Measurements from ENCODE around the gene RPL13. TPM values are rescaled to one million over a fixed set of nuclear protein-coding genes. Genes with fewer than 3 reads are reported as not detected.

The RPL13 gene
- total and polyA plus RNA-seq, 2 of the 4 experiments (the other 2 are of a cell fraction), result 2,098 to 3,527 TPM

- Histone ChIP-seq H3K56ac (ENCODE audit: extremely low read depth, insufficient read depth, low read length) (no peak overlapping the region), H4K5ac (ENCODE audit: low read depth, low read length) (no peak overlapping the region), H3K9me1 (ENCODE audit: insufficient read depth, low read length) (no peaks in the 10 kb centered on the region), H3K79me1 (ENCODE audit: low read depth in 1 of 2, low read length in 2 of 2) (peaks cover 3 to 22% of the 10 kb centered on the region in 2 experiments; a peak in 1 of 4 replicates), H3K4me1 (ENCODE audit: control insufficient read depth, insufficient read depth, low read length) (0 out of 2 replicates have a peak, but pooled peaks cover 1% of the 10 kb centered on the region), H3K27ac (ENCODE audit: insufficient read depth, low read length) (no peak overlapping the region), H3K36me3 (ENCODE audit: control insufficient read depth, insufficient read depth, low read length) (peaks cover 38% of the 10 kb centered on the region), H4K91ac (ENCODE audit: insufficient read depth, low read depth, low read length) (no peak overlapping the region), H2BK5ac (ENCODE audit: low read depth, low read length, poor library complexity, severe bottlenecking) (no peak overlapping the region), H3K9ac (ENCODE audit: low read depth, low read length) (no peak overlapping the region), H2AK9ac (replicated peaks; ENCODE audit: low read depth, low read length, poor library complexity) (no peak overlapping the region), H3K4me2 (ENCODE audit: low read depth, low read length) (no peak overlapping the region), H2BK15ac (ENCODE audit: low read depth, low read length) (no peak overlapping the region), H3K18ac (ENCODE audit: low read depth, low read length) (no peak overlapping the region), H3K27me3 (ENCODE audit: control insufficient read depth, insufficient read depth, low read length) (no peaks in the 10 kb centered on the region), H3K4me3 (ENCODE audit: insufficient read depth, low read depth, low read length) (no peak overlapping the region), H3K9me3 (ENCODE audit: control insufficient read depth, insufficient read depth, low read length) (no peaks in the 10 kb centered on the region), H4K8ac (ENCODE audit: low read depth in 2 of 2, low read length in 2 of 2) (no peak overlapping the region), H4K20me1 (ENCODE audit: insufficient read depth, low read length) (peaks cover 6% of the 10 kb centered on the region), H2AK5ac (ENCODE audit: low read depth, low read length) (no peak overlapping the region), H3K23ac (ENCODE audit: low read depth, low read length) (no peak overlapping the region), H2BK120ac (ENCODE audit: low read depth, low read length) (no peak overlapping the region), H3K4ac (ENCODE audit: low read depth, low read length) (no peak overlapping the region), H2AFZ (replicated peaks; ENCODE audit: low read length, poor library complexity) (no peak overlapping the region), H3K14ac (replicated peaks; ENCODE audit: low read depth, low read length) (no peak overlapping the region), H2BK20ac (ENCODE audit: low read depth, low read length) (no peak overlapping the region)
- ATAC-seq (ENCODE audit: low read depth) (no peak), DNase-seq (no peak)
- dilution Hi-C loops (cut with HindIII; ENCODE audit: low sequenced_read_pairs, unreplicated experiment), result no loop called here
- CTCF ChIA-PET, result no interaction called here
- 91% methylated on average over 8 of the region's 13 CpGs; no CpG with 5 or more reads in 1 of the 2 experiments for WGBS, 2 experiments (ENCODE audit: extremely low coverage in 2 of 2, insufficient read length in 1 of 2)
- intact Hi-C loops (cut with micrococcal nuclease), result loop anchor here (2.0 kb wide), 1 partner anchor 223 kb away; no protein-coding TSS in a partner anchor
- in situ Hi-C loops (cut with MboI; ENCODE audit: low sequenced_read_pairs), result no loop called here
- no peak for TF ChIP-seq RCOR1 (IDR thresholded peaks at IDR 0.05; ENCODE audit: insufficient replicate concordance, low read length)
- TF ChIP-seq NFE2L2 (IDR thresholded peaks at IDR 0.05; ENCODE audit: low read depth, low read length), result no peak
- TF ChIP-seq BHLHE40 (IDR thresholded peaks at IDR 0.05; ENCODE audit: low read depth, low read length), result no peak
- TF ChIP-seq ELK1 (IDR thresholded peaks at IDR 0.05; ENCODE audit: borderline replicate concordance, low read depth, low read length), result no peak
- no TSS peak for BruUV-seq (replicated peaks)
- POLR2A ChIA-PET (ENCODE audit: unreplicated experiment), result no interaction called here
Measured at GRCh38 chr16:89555780-89556179, 4.7 kb upstream of the RPL13 start.

Measured in IMR-90 (cell line).